Gastroesophageal sphincter (tissue), 3 donors: Measurements from ENCODE around the gene PRR14L.

ENCODE experiments used
- CTCF ChIP-seq, 4 experiments: fragments of 200-600 bp in 2 of 4; fragments of 450-650 bp in 2 of 4; sonication (generic) in 1 of 4; IDR thresholded peaks; one replicate each; pipeline ENCODE4 v1.5.1; 2017 to 2019; ENCODE audit warnings: antibody characterized with exemption in 4 of 4, mild to moderate bottlenecking in 2 of 4, moderate library complexity in 2 of 4
- EP300 ChIP-seq: sonication (generic); formaldehyde crosslinking; IDR thresholded peaks from one replicate; pipeline ENCODE4 v1.6.1; 2017; ENCODE audit warnings: antibody characterized with exemption, mild to moderate bottlenecking
- POLR2A ChIP-seq, 2 donors: fragments of 450-650 bp; IDR thresholded peaks; one replicate each; pipeline ENCODE4 v1.6.1; 2017; ENCODE audit warnings: antibody characterized with exemption in 2 of 2, mild to moderate bottlenecking in 2 of 2, moderate library complexity in 1 of 2
- POLR2AphosphoS5 ChIP-seq: sonication (generic); formaldehyde crosslinking; IDR thresholded peaks from one replicate; pipeline ENCODE4 v1.6.1; 2017; ENCODE audit warnings: antibody characterized with exemption

- no peak for TF ChIP-seq POLR2A (IDR thresholded peaks at IDR 0.05)
- TF ChIP-seq CTCF (IDR thresholded peaks at IDR 0.05), result no peak
- no peak for TF ChIP-seq POLR2AphosphoS5
- no peak for TF ChIP-seq EP300
Measured at GRCh38 chr22:31789803-31790202, 39.9 kb upstream of the PRR14L start.
